HCT116 (cell line): Measurements from ENCODE around the gene HECW1. TPM values are rescaled to one million over a fixed set of nuclear protein-coding genes. Genes with fewer than 3 reads are reported as not detected.

ENCODE experiments used
- ATAC-seq: fragments of 200-7000 bp; cut with Tn5 transposase; 2 replicates; pipeline ENCODE4 v1.9.1; 2020; ENCODE audit warnings: mild to moderate bottlenecking, moderate library complexity
- BruUV-seq: library from RNA; stranded (reverse); fragments of 400-500 nt; replicated peaks from 2 replicates; lab custom pipeline; 2021; lab: Mats Ljungman, UMichigan
- CTCF ChIA-PET: fragments of 300-600 bp; sonication (Branson Sonifier 250); formaldehyde crosslinking; loops from one replicate; lab custom pipeline; 2021; ENCODE audit warnings: antibody characterized with exemption; lab: Charles Lee
- POLR2A ChIA-PET: fragments of 300-600, 350-600 bp; sonication (Branson Sonifier 250); formaldehyde crosslinking; loops from one replicate; lab custom pipeline; 2021; ENCODE audit warnings: antibody characterized with exemption; lab: Charles Lee
- RAD21 ChIA-PET, 2 experiments: fragments of 300-600 bp; sonication (Branson Sonifier 250); formaldehyde crosslinking; loops; one replicate each; lab custom pipeline; 2023; ENCODE audit warnings: low total read pairs in 2 of 2; ENCODE audit not compliant: uncharacterized antibody in 2 of 2, unreplicated experiment in 2 of 2, low non-redundant PET in 1 of 2; lab: Charles Lee
- DNase-seq: peaks from one replicate; pipeline ENCODE4 v3.0.0-alpha.2; 2010; ENCODE audit warnings: low read depth, low spot score
- H2AFZ ChIP-seq: fragments of 200-600 bp; shearing (Covaris generic), sonication (generic); 2 replicates; pipeline ENCODE4 v1.6.1; 2017; ENCODE audit warnings: low read depth, mixed run types, mixed read lengths, antibody characterized with exemption, low read length; ENCODE audit not compliant: poor library complexity, severe bottlenecking
- H3K27ac ChIP-seq: 2 replicates; pipeline ENCODE4 v1.5.1; 2012; ENCODE audit warnings: low read depth, low read length
- H3K27me3 ChIP-seq: fragments of 200-600 bp; sonication (generic); 2 replicates; pipeline ENCODE4 v1.6.1; 2016; ENCODE audit warnings: mixed run types, low read length, mixed read lengths; ENCODE audit not compliant: insufficient read depth
- H3K36me3 ChIP-seq, 2 experiments: fragments of 200-500 bp in 1 of 2; fragments of 200-600 bp in 1 of 2; sonication (Bioruptor generic) in 1 of 2; sonication (generic) in 1 of 2; 2 replicates each; pipeline versions ENCODE4 v1.5.1 to v1.6.1; 2014 to 2016; ENCODE audit warnings: low read length in 2 of 2, inconsistent platforms in 1 of 2, mixed read lengths in 1 of 2, mixed run types in 1 of 2; ENCODE audit not compliant: insufficient read depth in 2 of 2, control insufficient read depth in 1 of 2
- H3K4me1 ChIP-seq, 2 experiments: fragments of 200-600 bp in 1 of 2; sonication (generic) in 1 of 2; 2 replicates each; pipeline versions ENCODE4 v1.5.1 to v1.6.1; 2012 to 2017; ENCODE audit warnings: low read length in 2 of 2, inconsistent platforms in 1 of 2, mild to moderate bottlenecking in 1 of 2, mixed read lengths in 1 of 2, mixed run types in 1 of 2, moderate library complexity in 1 of 2; ENCODE audit not compliant: insufficient read depth in 2 of 2, control insufficient read depth in 1 of 2
- H3K4me2 ChIP-seq: fragments of 200-600 bp; sonication (generic); 2 replicates; pipeline ENCODE4 v1.6.1; 2017; ENCODE audit warnings: mixed run types, low read length, mixed read lengths
- H3K4me3 ChIP-seq, 2 experiments: fragments of 200-600 bp in 1 of 2; sonication (generic) in 1 of 2; replicated peaks in 1 of 2; 2 replicates each; pipeline ENCODE4 v1.5.1; 2011 to 2016; ENCODE audit warnings: low read length in 2 of 2, control low read depth in 1 of 2, low read depth in 1 of 2, mild to moderate bottlenecking in 1 of 2, mixed read lengths in 1 of 2, mixed run types in 1 of 2
- H3K79me2 ChIP-seq: fragments of 200-600 bp; sonication (generic); 2 replicates; pipeline ENCODE4 v1.6.1; 2017; ENCODE audit warnings: mild to moderate bottlenecking, mixed run types, low read length, moderate library complexity, mixed read lengths; ENCODE audit not compliant: insufficient read depth
- H3K9ac ChIP-seq: fragments of 200-600 bp; sonication (generic); 2 replicates; pipeline ENCODE4 v1.6.1; 2016; ENCODE audit warnings: low read length, mixed read lengths
- H3K9me2 ChIP-seq: fragments of 200-600 bp; sonication (generic), shearing (Covaris generic); 2 replicates; pipeline ENCODE4 v1.6.1; 2017; ENCODE audit warnings: mixed run types, mild to moderate bottlenecking, moderate library complexity; ENCODE audit not compliant: insufficient read depth
- H3K9me3 ChIP-seq, 2 experiments: fragments of 200-500 bp in 1 of 2; fragments of 200-600 bp in 1 of 2; sonication (Bioruptor generic) in 1 of 2; sonication (generic) in 1 of 2; 2 replicates each; pipeline ENCODE4 v1.6.1; 2014 to 2017; ENCODE audit warnings: low read length in 2 of 2, mixed read lengths in 2 of 2, inconsistent platforms in 1 of 2, low read depth in 1 of 2, mild to moderate bottlenecking in 1 of 2, mixed run types in 1 of 2, moderate library complexity in 1 of 2; ENCODE audit not compliant: control insufficient read depth in 1 of 2, insufficient read depth in 1 of 2
- H4K20me1 ChIP-seq: fragments of 200-600 bp; sonication (generic), shearing (Covaris generic); 2 replicates; pipeline ENCODE4 v1.6.1; 2017; ENCODE audit warnings: mixed run types, mild to moderate bottlenecking, moderate library complexity; ENCODE audit not compliant: insufficient read depth
- ATF3 ChIP-seq: IDR thresholded peaks from 2 replicates; pipeline ENCODE4 v1.6.1; 2012
- CBX3 ChIP-seq: IDR thresholded peaks from 2 replicates; pipeline ENCODE4 v1.6.1; 2012; ENCODE audit warnings: low read depth
- ELF1 ChIP-seq: IDR thresholded peaks from 2 replicates; pipeline ENCODE4 v1.6.1; 2012; ENCODE audit warnings: low read depth, borderline replicate concordance
- EZH2phosphoT487 ChIP-seq: fragments of 200-600 bp; IDR thresholded peaks from 2 replicates; pipeline ENCODE4 v1.6.1; 2018; ENCODE audit warnings: antibody characterized with exemption, borderline replicate concordance
- FOSL1 ChIP-seq: IDR thresholded peaks from 2 replicates; pipeline ENCODE4 v1.6.1; 2012; ENCODE audit warnings: low read depth
- JUND ChIP-seq: IDR thresholded peaks from 2 replicates; pipeline ENCODE4 v1.6.1; 2012
- POLR2A ChIP-seq: IDR thresholded peaks from 2 replicates; pipeline ENCODE4 v1.7.0; 2011; ENCODE audit warnings: borderline replicate concordance; ENCODE audit not compliant: insufficient read depth, insufficient read length; ENCODE audit errors: extremely low read depth
- POLR2AphosphoS5 ChIP-seq: IDR thresholded peaks from 2 replicates; pipeline ENCODE4 v1.6.1; 2011; ENCODE audit warnings: mild to moderate bottlenecking, low read depth, low read length, moderate library complexity
- RAD21 ChIP-seq: IDR thresholded peaks from 2 replicates; pipeline ENCODE4 v1.6.1; 2012; ENCODE audit warnings: low read depth, mild to moderate bottlenecking
- SP1 ChIP-seq: IDR thresholded peaks from 2 replicates; pipeline ENCODE4 v1.6.1; 2012; ENCODE audit warnings: low read depth
- SRF ChIP-seq: IDR thresholded peaks from 2 replicates; pipeline ENCODE4 v1.6.1; 2012; ENCODE audit warnings: low read depth
- YY1 ChIP-seq: IDR thresholded peaks from 2 replicates; pipeline ENCODE4 v1.6.1; 2011; ENCODE audit warnings: low read length, low read depth, moderate library complexity, mild to moderate bottlenecking; ENCODE audit not compliant: insufficient replicate concordance; ENCODE audit errors: extremely low read depth
- ZBTB33 ChIP-seq: IDR thresholded peaks from 2 replicates; pipeline ENCODE4 v1.6.1; 2011; ENCODE audit warnings: mild to moderate bottlenecking, low read length, moderate library complexity; ENCODE audit not compliant: insufficient replicate concordance; ENCODE audit errors: extremely low read depth
- ZFX ChIP-seq: fragments of 450-650 bp; IDR thresholded peaks from 2 replicates; pipeline ENCODE4 v1.6.1; 2017
- ZNF274 ChIP-seq: fragments of 200-500 bp; sonication (Bioruptor generic); IDR thresholded peaks from 2 replicates; pipeline ENCODE4 v1.6.1; 2014; ENCODE audit warnings: mild to moderate bottlenecking, low read depth, low read length, inconsistent platforms
- intact Hi-C: fragments of 100-400 bp; cut with micrococcal nuclease; formaldehyde crosslinking; loops from 2 replicates; pipeline ENCODE4 v1.10.0; 2022
- total RNA-seq: library from RNA; stranded (reverse); gene quantifications from one replicate; pipeline ENCODE4 v1.2.1, GENCODE V29; 2021; ENCODE audit not compliant: unreplicated experiment
- TF ChIP-seq, protein P1 (sequence below): IDR thresholded peaks from 2 replicates; pipeline ENCODE4 v1.6.1; 2012

HECW1 gene
- total RNA-seq, 1 experiment from 2014 or later, result 5.6 TPM

GRCh38 chr7:43384616-43385308, 272.3 kb downstream of the HECW1 start:
- TF ChIP-seq YY1 (no peak), POLR2AphosphoS5 (no peak), EZH2phosphoT487 (no peak), JUND (no peak), ZBTB33 (no peak), SRF (no peak), SP1 (no peak), CBX3 (no peak), ZNF274 (no peak), RAD21 (no peak), ZFX (no peak), POLR2A (no peak), FOSL1 (no peak), ELF1 (no peak), ATF3 (no peak)
- TF ChIP-seq, protein P1, sequence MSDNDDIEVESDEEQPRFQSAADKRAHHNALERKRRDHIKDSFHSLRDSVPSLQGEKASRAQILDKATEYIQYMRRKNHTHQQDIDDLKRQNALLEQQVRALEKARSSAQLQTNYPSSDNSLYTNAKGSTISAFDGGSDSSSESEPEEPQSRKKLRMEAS, result no peak
- H2AFZ ChIP-seq, result no peak overlapping the region
- H3K9me3 ChIP-seq, result no peaks in the 10 kb centered on the region
- no peaks in the 10 kb centered on the region for H3K9me2 ChIP-seq
- no peak for DNase-seq
- H3K79me2 ChIP-seq, result no peaks in the 10 kb centered on the region
- no peak overlapping the region for H3K4me2 ChIP-seq
- ChIA-PET RAD21 (no interaction called here), CTCF (no interaction called here), POLR2A (no interaction called here)
- H3K27me3 ChIP-seq, result no peaks in the 10 kb centered on the region
- H3K27ac ChIP-seq, result no peak overlapping the region
- H4K20me1 ChIP-seq, result no peaks in the 10 kb centered on the region
- ATAC-seq, result no peak
- BruUV-seq, result no TSS peak
- H3K4me1 ChIP-seq, result peaks cover 0 to 8% of the 10 kb centered on the region in 2 experiments; a peak in 1 of 4 replicates
- no peak overlapping the region for H3K4me3 ChIP-seq
- H3K36me3 ChIP-seq, result no peaks in the 10 kb centered on the region
- H3K9ac ChIP-seq, result no peak overlapping the region
- intact Hi-C loops, result no loop called here
